C4-2B (cell line): ENCODE data around the gene TRRAP.

Experiments used
- ZFX ChIP-seq: fragments of 450-650 bp; IDR thresholded peaks from 2 replicates; pipeline ENCODE4 v1.6.1; 2017
- TF ChIP-seq, protein P1 (sequence below): fragments of 450-650 bp; conservative IDR thresholded peaks from 2 replicates; pipeline ENCODE4 v1.5.1; 2017; ENCODE audit warnings: mild to moderate bottlenecking

DNA sequence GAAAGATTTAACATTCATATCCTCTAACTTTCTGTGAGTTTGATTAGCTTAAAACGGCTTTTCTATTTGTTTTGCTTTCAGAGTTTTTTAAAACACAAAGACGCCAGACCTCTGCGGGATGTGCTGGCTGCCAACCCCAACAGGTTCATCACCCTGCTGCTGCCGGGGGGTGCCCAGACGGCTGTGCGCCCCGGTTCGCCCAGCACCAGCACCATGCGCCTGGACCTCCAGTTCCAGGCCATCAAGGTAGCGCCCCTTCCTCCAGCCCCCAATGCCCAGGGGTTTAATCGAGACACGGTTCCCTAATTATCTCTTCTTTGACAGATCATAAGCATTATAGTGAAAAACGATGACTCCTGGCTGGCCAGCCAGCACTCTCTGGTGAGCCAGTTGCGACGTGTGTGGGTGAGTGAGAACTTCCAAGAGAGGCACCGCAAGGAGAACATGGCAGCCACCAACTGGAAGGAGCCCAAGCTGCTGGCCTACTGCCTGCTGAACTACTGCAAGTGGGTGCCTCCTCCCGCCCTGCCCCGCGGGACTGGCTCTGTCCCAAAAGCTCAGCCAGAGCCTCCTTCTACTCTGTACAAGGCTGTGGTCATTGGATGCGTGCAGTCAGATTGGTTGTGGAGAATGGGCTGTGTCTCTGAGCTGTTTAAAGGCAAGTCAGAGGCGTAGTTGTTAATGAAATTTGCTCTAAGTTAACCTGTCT, 71.2 kb downstream of the TRRAP start:
- TF ChIP-seq, protein P1, sequence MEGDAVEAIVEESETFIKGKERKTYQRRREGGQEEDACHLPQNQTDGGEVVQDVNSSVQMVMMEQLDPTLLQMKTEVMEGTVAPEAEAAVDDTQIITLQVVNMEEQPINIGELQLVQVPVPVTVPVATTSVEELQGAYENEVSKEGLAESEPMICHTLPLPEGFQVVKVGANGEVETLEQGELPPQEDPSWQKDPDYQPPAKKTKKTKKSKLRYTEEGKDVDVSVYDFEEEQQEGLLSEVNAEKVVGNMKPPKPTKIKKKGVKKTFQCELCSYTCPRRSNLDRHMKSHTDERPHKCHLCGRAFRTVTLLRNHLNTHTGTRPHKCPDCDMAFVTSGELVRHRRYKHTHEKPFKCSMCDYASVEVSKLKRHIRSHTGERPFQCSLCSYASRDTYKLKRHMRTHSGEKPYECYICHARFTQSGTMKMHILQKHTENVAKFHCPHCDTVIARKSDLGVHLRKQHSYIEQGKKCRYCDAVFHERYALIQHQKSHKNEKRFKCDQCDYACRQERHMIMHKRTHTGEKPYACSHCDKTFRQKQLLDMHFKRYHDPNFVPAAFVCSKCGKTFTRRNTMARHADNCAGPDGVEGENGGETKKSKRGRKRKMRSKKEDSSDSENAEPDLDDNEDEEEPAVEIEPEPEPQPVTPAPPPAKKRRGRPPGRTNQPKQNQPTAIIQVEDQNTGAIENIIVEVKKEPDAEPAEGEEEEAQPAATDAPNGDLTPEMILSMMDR, result no peak
- TF ChIP-seq ZFX, result no peak
